ENCODE results near the gene PPP1R14C.

DNA sequence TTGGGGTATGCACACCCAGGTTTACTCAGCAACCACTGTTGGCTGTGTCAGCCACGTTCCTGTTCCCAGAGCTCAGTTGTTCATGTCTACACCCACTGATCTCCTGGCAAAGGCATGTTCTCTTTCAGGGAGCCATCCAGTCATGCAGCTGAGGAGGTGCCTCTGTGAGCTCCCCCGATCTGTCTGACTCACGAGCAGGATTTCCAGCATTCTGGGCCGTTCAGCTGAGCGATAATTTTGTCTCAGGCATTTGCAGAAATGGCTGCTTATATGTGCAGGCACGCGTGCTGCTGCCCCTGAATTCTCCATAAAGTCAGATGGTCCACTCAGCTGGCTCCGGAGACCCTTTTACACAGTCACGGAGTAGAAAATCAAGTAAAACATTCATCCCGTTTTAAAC, 147.6 kb downstream of the PPP1R14C start:
- no peak for TF ChIP-seq POLR2AphosphoS5 (IDR thresholded peaks at IDR 0.05)
- TF ChIP-seq, protein P1, sequence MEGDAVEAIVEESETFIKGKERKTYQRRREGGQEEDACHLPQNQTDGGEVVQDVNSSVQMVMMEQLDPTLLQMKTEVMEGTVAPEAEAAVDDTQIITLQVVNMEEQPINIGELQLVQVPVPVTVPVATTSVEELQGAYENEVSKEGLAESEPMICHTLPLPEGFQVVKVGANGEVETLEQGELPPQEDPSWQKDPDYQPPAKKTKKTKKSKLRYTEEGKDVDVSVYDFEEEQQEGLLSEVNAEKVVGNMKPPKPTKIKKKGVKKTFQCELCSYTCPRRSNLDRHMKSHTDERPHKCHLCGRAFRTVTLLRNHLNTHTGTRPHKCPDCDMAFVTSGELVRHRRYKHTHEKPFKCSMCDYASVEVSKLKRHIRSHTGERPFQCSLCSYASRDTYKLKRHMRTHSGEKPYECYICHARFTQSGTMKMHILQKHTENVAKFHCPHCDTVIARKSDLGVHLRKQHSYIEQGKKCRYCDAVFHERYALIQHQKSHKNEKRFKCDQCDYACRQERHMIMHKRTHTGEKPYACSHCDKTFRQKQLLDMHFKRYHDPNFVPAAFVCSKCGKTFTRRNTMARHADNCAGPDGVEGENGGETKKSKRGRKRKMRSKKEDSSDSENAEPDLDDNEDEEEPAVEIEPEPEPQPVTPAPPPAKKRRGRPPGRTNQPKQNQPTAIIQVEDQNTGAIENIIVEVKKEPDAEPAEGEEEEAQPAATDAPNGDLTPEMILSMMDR (IDR thresholded peaks at IDR 0.05 in 8 of 11, conservative IDR thresholded peaks at IDR 0.05 in 3 of 11): no peak
